Measurements from ENCODE around the gene CAMTA1. TPM values are rescaled to one million over a fixed set of nuclear protein-coding genes. Genes with fewer than 3 reads are reported as not detected.

CAMTA1 gene
- total RNA-seq, 2 experiments from 2014 or later: 39.3 to 48.8 TPM

DNA sequence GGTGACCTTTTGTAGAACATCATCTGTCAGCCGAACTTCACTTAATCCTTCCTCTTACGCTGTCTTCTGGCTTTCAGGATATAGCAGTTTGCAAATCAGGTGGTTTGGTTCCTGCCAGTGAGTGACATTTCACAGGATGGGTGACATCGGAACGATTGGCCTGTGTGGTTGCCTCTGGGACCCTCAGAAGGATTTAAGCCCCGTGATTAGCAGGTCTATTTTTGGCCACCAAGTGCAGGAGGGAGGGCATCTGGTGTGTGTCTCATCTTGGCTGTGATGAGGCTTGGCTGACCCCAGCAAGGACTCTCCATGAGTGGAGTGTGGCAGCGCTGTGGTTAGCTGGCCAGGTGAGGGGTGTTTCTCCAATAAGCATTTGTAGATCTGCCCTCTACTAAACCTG, 578.2 kb downstream of the CAMTA1 start:
- Mint-ChIP-seq H3K27ac (no peak overlapping the region), H3K27me3 (no peaks in the 10 kb centered on the region), H3K9me3 (no peaks in the 10 kb centered on the region), H3K4me1 (no peaks in the 10 kb centered on the region), H3K4me3 (no peak overlapping the region), H3K36me3 (ENCODE audit: low read depth) (no peaks in the 10 kb centered on the region)
- CTCF ChIA-PET: no interaction called here
- POLR2A ChIA-PET: no interaction called here
- no peak for DNase-seq

DNA sequence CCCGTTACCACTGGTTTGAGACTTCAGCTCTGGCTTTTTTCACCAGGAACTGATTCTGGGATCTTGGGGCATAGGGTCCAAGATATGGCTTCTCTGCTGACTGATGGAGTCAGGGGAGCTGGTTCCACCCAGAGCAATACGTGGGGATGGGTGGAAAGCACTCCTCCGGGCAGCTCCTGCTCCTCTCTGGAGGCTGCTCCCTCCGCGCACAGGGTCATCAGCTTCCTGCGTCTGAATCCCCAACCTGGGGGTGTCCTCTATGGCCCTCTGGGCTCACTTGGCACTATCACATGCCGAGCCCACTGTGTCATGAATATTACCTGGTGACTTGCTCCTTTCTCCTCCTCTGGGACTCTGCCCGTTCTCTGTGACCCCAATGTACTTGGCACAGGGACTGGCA, 580.5 kb downstream of the CAMTA1 start:
- POLR2A ChIA-PET: no interaction called here
- H3K4me3 Mint-ChIP-seq: no peak overlapping the region
- no peak for DNase-seq
- H3K27me3 Mint-ChIP-seq: no peaks in the 10 kb centered on the region
- H3K27ac Mint-ChIP-seq: no peak overlapping the region
- no peaks in the 10 kb centered on the region for H3K9me3 Mint-ChIP-seq
- H3K4me1 Mint-ChIP-seq: no peaks in the 10 kb centered on the region
- CTCF ChIA-PET: no interaction called here
- H3K36me3 Mint-ChIP-seq (ENCODE audit: low read depth): no peaks in the 10 kb centered on the region

DNA sequence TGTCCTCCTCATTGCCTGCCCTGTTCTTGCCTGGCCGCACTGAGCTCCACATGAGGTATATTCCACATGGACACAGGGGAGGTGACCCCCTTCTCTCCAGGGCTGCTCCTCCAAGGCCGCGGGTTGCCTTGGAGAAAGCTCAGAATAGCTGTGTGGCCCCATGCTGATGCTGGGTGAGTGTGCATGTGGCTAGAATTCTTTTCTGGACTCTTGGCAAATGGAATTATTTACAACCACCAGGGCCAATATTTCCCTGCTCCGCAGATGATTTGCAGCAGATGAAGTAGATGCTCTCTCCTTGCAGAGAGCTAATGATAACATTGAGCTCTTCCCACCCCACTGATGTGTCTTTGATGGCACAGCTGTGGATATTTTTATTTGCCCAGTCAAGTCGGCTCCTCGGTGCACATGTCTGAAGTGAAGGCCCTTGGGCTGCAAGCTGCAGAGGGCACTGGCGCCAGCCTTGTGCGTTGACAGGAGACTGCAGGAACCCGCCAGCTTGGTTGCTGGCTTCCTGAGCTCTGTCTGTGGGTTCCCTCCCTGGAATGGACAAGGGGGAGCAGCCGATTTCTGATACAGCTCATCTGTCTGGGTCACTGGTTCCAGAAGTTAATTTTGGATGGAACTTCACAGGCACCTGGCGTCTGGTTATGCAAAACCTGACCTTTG, 581.2 kb downstream of the CAMTA1 start:
- Mint-ChIP-seq H3K9me3 (no peaks in the 10 kb centered on the region), H3K4me3 (no peak overlapping the region), H3K27me3 (no peaks in the 10 kb centered on the region), H3K36me3 (ENCODE audit: low read depth) (no peaks in the 10 kb centered on the region), H3K4me1 (no peaks in the 10 kb centered on the region), H3K27ac (no peak overlapping the region)
- DNase-seq: no peak
- CTCF ChIA-PET: interaction anchor here (0.6 to 0.8 kb wide), 2 partner anchors 9 to 20 kb away, joined by 3 read pairs; no protein-coding TSS in a partner anchor
- POLR2A ChIA-PET: no interaction called here

DNA sequence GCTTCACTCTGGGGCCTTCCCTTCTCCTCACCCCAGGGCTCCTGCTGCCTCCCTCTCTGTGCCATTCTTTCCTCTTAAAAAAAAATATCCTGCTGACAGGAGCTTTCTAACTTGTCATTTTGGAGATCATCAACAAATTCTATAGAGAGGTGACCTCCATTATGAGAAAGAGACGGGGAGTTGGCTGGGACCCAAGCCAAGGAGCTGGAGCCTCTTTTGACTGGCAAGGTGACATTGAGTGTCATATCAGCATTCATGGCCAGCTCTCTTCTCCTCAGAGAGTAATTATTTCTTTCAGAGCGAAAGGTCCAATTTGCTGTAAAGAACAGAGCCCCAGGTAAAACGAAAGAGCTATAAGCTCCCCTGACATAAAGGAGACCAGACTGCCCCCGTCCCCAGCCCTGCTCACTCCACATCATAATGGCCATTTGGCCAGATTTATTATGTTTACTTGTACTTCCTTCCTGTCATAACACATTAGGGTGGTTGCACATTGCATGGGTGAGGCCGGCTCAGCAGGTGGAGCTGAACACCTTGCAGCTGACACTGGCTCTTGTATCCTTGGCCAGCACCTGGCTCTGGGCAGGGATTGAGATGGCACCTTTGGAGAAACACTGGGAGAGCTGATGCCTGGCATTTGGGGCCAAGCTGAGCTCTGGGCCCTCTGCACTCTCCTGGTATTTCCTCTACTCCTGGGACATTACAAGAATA, 581.9 kb downstream of the CAMTA1 start:
- Mint-ChIP-seq H3K4me1 (no peaks in the 10 kb centered on the region), H3K27me3 (no peaks in the 10 kb centered on the region), H3K4me3 (no peak overlapping the region), H3K9me3 (no peaks in the 10 kb centered on the region), H3K36me3 (ENCODE audit: low read depth) (no peaks in the 10 kb centered on the region), H3K27ac (no peak overlapping the region)
- CTCF ChIA-PET: interaction anchor here (0.8 kb wide), 1 partner anchor 10 kb away, joined by 3 read pairs; no protein-coding TSS in a partner anchor
- DNase-seq: no peak
- POLR2A ChIA-PET: no interaction called here

DNA sequence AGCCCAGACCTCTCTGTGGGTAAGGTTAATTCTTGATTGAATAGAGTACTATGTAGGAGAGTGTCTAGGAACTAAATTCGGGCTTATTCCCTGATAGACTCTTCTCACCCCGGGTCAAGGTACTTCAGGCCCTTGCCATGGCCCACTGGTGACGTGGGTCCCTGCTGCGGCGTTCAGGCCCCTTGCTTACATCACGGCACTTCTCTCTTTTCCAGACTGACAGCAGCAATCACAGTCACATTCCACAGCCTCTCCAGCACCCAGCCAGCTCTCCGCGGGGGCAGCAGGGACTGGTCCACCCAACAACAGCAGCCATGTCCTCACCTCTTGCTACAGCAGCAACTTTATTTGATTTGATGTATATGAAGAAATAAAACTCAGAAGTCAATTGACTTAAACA, 584.6 kb downstream of the CAMTA1 start:
- POLR2A ChIA-PET: no interaction called here
- DNase-seq: no peak
- Mint-ChIP-seq H3K4me3 (no peak overlapping the region), H3K27me3 (no peaks in the 10 kb centered on the region), H3K9me3 (no peaks in the 10 kb centered on the region), H3K4me1 (no peaks in the 10 kb centered on the region), H3K36me3 (ENCODE audit: low read depth) (no peaks in the 10 kb centered on the region), H3K27ac (no peak overlapping the region)
- CTCF ChIA-PET: no interaction called here

DNA sequence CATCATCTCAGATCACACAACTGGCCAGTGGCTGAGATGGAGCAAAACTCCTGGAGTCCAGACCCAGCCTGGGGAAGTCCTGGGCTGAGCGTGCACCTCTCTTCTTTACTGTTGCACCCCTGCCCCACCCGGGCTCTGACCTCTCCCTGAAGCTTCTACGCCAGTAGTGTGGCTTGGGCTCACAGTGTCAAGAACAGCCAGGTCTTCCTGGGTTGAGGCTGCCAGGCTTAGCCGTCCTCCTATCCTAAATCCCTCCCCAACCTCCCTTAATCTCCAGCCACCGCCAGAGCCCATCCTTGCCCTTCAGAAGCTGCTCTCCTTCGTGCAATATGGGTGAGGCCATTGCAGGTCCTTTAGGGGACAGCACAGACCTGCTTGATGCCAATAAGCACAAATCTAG, 586.7 kb downstream of the CAMTA1 start:
- POLR2A ChIA-PET: no interaction called here
- H3K4me3 Mint-ChIP-seq: no peak overlapping the region
- no peaks in the 10 kb centered on the region for H3K36me3 Mint-ChIP-seq (ENCODE audit: low read depth)
- no peak overlapping the region for H3K27ac Mint-ChIP-seq
- CTCF ChIA-PET: no interaction called here
- DNase-seq: no peak
- H3K4me1 Mint-ChIP-seq: no peaks in the 10 kb centered on the region
- no peaks in the 10 kb centered on the region for H3K27me3 Mint-ChIP-seq
- no peaks in the 10 kb centered on the region for H3K9me3 Mint-ChIP-seq

DNA sequence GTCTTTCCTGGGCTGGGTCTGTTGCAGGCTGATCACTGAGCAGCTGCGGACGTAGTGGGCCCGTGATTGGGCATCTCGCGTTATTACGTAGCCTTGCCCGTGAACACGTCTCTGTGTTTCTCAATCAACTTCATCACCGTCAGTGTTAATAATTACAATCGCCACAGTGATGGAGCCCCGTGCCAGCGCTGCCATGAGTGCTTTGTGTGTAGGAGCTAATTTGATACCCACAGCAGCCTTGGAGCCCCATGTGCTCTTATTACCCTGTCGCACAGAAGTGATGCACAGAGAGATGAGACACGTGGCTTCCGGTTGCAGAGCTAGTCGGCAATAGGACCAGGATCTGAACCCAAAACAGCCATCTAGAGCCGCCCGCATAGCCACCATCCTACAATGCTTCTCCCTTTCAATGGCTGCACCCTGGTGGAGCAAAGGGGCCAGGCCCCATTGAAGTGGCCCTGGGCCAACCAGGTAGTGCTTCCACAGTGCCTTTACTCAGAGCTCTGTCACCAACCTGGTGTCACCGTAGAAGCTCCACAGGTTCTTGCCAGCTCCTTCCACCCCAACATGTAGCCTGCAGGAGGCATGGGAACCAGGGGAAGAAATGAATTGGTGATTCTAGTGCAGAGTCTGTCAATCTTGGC, 587.3 kb downstream of the CAMTA1 start:
- Mint-ChIP-seq H3K27me3 (no peaks in the 10 kb centered on the region), H3K4me1 (no peaks in the 10 kb centered on the region), H3K4me3 (no peak overlapping the region), H3K27ac (no peak overlapping the region), H3K36me3 (ENCODE audit: low read depth) (no peaks in the 10 kb centered on the region), H3K9me3 (no peaks in the 10 kb centered on the region)
- no peak for DNase-seq
- POLR2A ChIA-PET: no interaction called here
- CTCF ChIA-PET: no interaction called here

DNA sequence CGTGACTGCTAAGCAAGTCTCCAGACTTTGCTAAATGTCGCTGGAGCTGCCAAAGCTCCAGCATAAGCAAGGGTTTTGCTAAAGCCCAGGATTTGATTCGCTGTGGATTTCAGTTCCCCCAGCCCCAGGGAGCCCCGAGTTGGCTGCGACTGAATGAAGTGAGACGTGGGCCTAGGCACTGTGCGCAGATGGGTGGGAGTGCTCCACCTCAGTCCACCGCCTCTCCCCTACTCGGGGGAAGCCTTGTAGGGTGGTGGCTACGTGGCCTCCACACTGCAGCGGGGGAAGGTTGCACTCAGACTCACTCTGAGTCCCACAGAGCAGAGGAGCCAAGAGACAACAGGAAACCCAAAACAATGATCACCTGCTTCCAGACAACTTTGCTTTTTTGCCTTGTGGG, 588.0 kb downstream of the CAMTA1 start:
- POLR2A ChIA-PET: no interaction called here
- H3K27me3 Mint-ChIP-seq: peaks cover 3% of the 10 kb centered on the region
- no peaks in the 10 kb centered on the region for H3K36me3 Mint-ChIP-seq (ENCODE audit: low read depth)
- H3K4me3 Mint-ChIP-seq: no peak overlapping the region
- no peak overlapping the region for H3K27ac Mint-ChIP-seq
- CTCF ChIA-PET: no interaction called here
- no peaks in the 10 kb centered on the region for H3K9me3 Mint-ChIP-seq
- H3K4me1 Mint-ChIP-seq: no peaks in the 10 kb centered on the region
- no peak for DNase-seq

DNA sequence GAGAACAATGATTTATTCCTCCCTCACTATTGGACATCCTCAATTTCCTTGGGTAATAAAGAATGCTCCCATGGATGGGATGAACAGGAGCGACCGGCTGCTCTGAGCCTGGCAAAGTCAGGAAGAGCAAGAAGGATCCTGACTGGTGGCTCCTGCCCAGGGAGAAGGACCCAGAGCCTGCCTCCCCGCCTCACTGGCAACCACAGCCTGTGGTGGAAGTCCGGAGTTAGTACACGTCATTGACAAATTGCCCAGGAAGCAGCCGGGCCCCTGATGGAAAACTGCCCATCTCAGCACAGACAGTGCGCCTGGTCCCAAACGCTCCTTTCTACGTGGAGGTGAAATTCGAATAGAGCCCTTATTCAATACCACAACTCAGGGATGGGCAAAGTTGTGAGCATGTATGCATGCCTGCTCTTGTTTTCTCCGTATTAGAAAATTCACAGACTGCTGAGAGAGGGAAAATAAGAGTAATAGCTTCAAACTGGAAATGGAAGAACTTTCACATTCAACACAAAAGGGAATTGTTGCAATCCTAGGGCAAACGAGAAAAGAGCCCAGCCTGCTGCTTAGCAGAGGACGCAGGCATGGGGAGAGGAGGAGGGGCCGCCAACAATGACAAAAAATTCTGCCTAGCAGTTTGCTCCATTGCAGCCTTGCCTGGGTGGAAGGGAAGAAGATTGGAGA, 588.8 kb downstream of the CAMTA1 start:
- DNase-seq: no peak
- CTCF ChIA-PET: interaction anchor here (1.5 kb wide), 1 partner anchor 79 kb away, joined by 3 read pairs; no protein-coding TSS in a partner anchor
- Mint-ChIP-seq H3K4me1 (no peaks in the 10 kb centered on the region), H3K4me3 (no peak overlapping the region), H3K27me3 (peaks cover 4% of the 10 kb centered on the region), H3K9me3 (no peaks in the 10 kb centered on the region), H3K36me3 (ENCODE audit: low read depth) (no peaks in the 10 kb centered on the region), H3K27ac (no peak overlapping the region)
- POLR2A ChIA-PET: no interaction called here

DNA sequence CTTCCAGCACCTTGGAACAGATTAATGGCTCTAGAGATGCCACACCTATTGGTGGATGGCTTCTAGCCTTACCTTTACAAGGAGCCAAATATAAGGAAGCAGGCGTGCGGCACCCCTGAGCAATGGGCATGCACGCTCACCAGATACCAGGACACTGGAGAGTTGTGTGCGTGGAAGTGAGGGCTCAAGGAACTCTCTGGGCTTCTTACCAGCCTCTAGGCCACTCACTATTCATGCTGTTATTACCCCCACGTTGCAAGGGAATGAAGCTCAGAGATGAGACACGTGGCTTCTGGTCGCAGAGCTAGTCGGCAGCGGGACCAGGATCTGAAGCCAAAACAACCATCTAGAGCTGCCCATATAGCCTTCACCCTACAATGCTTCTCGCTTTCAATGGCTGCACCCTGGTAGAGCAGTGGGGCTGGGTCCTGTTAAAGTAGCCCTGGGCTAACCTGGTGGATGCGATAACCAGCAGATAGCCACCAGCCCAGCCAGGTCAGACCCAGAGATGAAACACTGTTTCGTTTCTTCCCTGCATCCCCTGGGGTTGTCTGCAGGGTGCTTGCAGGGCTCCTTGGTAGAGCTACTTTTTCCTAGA, 589.4 kb downstream of the CAMTA1 start:
- ChIA-PET CTCF (interaction anchor here (1.5 kb wide), 1 partner anchor 79 kb away, joined by 3 read pairs; no protein-coding TSS in a partner anchor), POLR2A (no interaction called here)
- Mint-ChIP-seq H3K27ac (no peak overlapping the region), H3K4me1 (no peaks in the 10 kb centered on the region), H3K4me3 (no peak overlapping the region), H3K36me3 (ENCODE audit: low read depth) (no peaks in the 10 kb centered on the region), H3K9me3 (no peaks in the 10 kb centered on the region), H3K27me3 (peaks cover 4% of the 10 kb centered on the region)
- no peak for DNase-seq

DNA sequence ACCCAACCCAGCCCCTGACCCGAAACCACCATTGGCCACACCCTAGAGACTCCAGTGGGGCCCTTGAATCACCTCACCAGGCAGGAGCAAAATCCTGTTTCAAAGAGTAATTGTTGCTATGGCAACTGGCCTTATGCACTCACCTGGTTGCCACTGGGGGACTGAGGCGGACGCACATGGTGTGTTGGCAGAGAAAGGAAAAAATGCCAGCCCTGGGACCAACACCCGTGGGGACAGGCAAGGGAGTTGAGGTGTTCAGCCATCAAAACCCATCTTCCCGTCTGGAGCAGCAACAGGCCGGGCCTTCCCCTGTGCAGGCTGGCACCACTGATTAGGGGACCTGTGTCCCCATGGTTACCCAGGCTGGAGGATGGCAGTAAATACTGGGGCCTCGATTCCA, 590.1 kb downstream of the CAMTA1 start:
- CTCF ChIA-PET: no interaction called here
- H3K36me3 Mint-ChIP-seq (ENCODE audit: low read depth): no peaks in the 10 kb centered on the region
- H3K4me3 Mint-ChIP-seq: no peak overlapping the region

DNA sequence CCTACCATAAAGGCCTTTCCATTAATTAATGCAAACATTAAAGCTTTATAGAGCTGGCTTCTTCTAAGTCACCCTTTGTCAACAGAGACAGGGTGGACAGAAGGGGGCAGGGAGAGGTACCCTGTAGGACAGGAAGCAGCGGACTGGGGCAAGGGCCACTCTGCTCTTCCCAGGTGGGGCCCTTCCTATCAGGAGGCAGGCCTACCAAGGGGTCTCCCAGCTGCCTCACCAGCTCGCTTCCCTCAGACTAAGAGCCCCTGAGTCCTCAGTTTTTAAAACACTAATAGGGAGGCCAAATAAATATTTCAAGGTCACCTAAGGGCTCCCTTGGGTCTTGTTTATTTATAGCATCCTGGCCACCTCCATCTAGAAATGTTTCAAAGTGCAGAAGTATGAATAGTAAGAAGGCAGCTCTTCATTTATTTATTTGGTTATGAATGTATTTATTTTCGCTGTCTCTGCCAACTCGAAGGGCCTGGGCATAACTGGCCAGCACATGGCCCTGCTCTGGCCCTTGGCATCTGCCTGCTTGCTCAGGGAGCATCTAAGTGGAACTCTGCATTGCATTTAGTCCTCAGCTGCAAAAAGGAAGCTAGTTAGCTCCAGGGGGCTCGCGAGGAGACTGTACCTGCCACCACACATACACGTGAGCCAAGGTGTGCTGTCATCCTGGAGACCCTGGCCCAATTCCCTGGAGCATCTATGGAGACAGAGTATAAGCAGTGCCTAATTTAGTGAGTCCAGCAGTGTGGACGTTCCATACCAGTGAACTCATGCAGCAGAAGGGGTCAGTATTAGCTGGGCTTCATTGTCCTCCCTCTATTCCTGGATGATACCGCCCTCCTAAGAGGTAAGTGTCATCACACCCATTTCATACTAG, 590.8 kb downstream of the CAMTA1 start:
- Mint-ChIP-seq H3K4me1 (no peaks in the 10 kb centered on the region), H3K4me3 (no peak overlapping the region), H3K27me3 (peaks cover 7% of the 10 kb centered on the region), H3K9me3 (no peaks in the 10 kb centered on the region), H3K36me3 (ENCODE audit: low read depth) (no peaks in the 10 kb centered on the region), H3K27ac (no peak overlapping the region)
- ChIA-PET POLR2A (no interaction called here), CTCF (no interaction called here)
- DNase-seq: no peak

More for the DNA sequence above, 590.1 kb downstream of the CAMTA1 start:
- H3K4me1 Mint-ChIP-seq: no peaks in the 10 kb centered on the region
- POLR2A ChIA-PET: no interaction called here
- no peaks in the 10 kb centered on the region for H3K9me3 Mint-ChIP-seq
- H3K27me3 Mint-ChIP-seq: peaks cover 4% of the 10 kb centered on the region
- no peak overlapping the region for H3K27ac Mint-ChIP-seq
- no peak for DNase-seq
